ENCODE results near the gene S100A3.

The S100A3 gene

GRCh38 chr1:153506386-153506785 lies 42.7 kb downstream of the S100A3 start:
- DNase-seq (ENCODE audit: low read depth), result no peak
- TF ChIP-seq CTCF (IDR thresholded peaks at IDR 0.05; ENCODE audit: insufficient read depth, low read depth, low read length, missing control alignments), result no peak
- no peak overlapping the region for H3K4me3 ChIP-seq (ENCODE audit: low read depth, low read length)

- DNase-seq (ENCODE audit: low read depth), result no peak
- TF ChIP-seq CTCF (IDR thresholded peaks at IDR 0.05; ENCODE audit: insufficient read depth, low read depth, low read length, missing control alignments), result no peak
- no peak overlapping the region for H3K4me3 ChIP-seq (ENCODE audit: low read depth, low read length)
Measured at GRCh38 chr1:153505576-153505975, 43.5 kb downstream of the S100A3 start.

GRCh38 chr1:153503766-153504165 lies 45.3 kb downstream of the S100A3 start:
- no peak for TF ChIP-seq CTCF (IDR thresholded peaks at IDR 0.05; ENCODE audit: insufficient read depth, low read depth, low read length, missing control alignments)
- no peak overlapping the region for H3K4me3 ChIP-seq (ENCODE audit: low read depth, low read length)
- DNase-seq (ENCODE audit: low read depth), result no peak

GRCh38 chr1:153498746-153499145 lies 50.3 kb downstream of the S100A3 start:
- no peak for DNase-seq (ENCODE audit: low read depth)
- no peak for TF ChIP-seq CTCF (IDR thresholded peaks at IDR 0.05; ENCODE audit: insufficient read depth, low read depth, low read length, missing control alignments)
- H3K4me3 ChIP-seq (ENCODE audit: low read depth, low read length), result no peak overlapping the region
